Measurements from ENCODE around the gene LAX1.

LAX1 gene

DNA sequence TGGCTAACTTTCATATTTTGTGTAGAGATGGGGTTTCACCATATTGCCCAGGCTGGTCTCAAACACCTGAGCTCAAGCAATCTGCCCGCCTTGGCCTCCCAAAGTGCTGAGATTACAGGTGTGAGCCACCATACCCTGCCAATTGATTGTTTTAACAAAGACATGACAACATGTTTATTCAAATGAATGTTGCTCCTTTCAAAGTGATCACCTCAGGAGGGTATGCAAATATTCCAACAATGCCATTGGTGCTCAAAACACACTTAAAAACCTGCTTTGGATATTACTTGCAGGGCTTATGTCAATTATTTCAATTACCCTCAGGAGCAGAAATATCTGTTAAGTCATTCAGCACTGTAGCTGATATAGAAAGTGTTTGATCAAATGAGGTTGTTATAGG is 7.9 kb downstream of the LAX1 start:
- DNase-seq, result no peak
- Histone ChIP-seq H3K27ac (no peak overlapping the region), H3K9me3 (no peaks in the 10 kb centered on the region), H3K36me3 (no peaks in the 10 kb centered on the region), H3K4me3 (no peak overlapping the region), H3K4me1 (peaks cover 0 to 20% (median 11%) of the 10 kb centered on the region in 4 donors), H3K27me3 (no peaks in the 10 kb centered on the region)
- intact Hi-C loops (cut with DNase I; ENCODE audit: low total_unique reads), result no loop called here
- TF ChIP-seq, protein P1, sequence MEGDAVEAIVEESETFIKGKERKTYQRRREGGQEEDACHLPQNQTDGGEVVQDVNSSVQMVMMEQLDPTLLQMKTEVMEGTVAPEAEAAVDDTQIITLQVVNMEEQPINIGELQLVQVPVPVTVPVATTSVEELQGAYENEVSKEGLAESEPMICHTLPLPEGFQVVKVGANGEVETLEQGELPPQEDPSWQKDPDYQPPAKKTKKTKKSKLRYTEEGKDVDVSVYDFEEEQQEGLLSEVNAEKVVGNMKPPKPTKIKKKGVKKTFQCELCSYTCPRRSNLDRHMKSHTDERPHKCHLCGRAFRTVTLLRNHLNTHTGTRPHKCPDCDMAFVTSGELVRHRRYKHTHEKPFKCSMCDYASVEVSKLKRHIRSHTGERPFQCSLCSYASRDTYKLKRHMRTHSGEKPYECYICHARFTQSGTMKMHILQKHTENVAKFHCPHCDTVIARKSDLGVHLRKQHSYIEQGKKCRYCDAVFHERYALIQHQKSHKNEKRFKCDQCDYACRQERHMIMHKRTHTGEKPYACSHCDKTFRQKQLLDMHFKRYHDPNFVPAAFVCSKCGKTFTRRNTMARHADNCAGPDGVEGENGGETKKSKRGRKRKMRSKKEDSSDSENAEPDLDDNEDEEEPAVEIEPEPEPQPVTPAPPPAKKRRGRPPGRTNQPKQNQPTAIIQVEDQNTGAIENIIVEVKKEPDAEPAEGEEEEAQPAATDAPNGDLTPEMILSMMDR (IDR thresholded peaks at IDR 0.05), result no peak

DNA sequence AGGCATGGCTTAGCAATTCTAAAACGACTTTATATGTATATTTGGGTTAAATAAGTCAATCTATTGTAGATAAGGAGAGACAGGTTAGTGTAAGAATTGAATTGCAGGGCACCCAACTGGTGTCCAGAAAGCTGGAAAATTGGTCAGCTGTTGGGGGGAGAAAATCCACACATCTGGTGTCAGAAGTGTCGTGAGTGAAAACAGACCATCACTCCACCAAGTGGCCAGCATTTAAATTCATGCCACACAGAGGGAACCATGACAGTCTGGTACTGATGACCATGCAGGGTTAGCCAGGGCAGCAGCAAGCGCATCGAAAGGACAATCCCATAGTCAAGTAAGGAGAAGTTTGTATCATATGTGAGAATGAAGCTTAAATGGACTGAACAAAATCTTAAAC is 11.7 kb downstream of the LAX1 start:
- Histone ChIP-seq H3K36me3 (no peaks in the 10 kb centered on the region), H3K27ac (no peak overlapping the region), H3K4me1 (peaks cover 0 to 7% (median 1%) of the 10 kb centered on the region in 4 donors), H3K27me3 (no peaks in the 10 kb centered on the region), H3K9me3 (no peaks in the 10 kb centered on the region), H3K4me3 (no peak overlapping the region)
- TF ChIP-seq, protein P1 (IDR thresholded peaks at IDR 0.05), result peak in 1 of 2 experiments; percentile 12
- DNase-seq, result no peak
- intact Hi-C loops (cut with DNase I; ENCODE audit: low total_unique reads), result no loop called here

DNA sequence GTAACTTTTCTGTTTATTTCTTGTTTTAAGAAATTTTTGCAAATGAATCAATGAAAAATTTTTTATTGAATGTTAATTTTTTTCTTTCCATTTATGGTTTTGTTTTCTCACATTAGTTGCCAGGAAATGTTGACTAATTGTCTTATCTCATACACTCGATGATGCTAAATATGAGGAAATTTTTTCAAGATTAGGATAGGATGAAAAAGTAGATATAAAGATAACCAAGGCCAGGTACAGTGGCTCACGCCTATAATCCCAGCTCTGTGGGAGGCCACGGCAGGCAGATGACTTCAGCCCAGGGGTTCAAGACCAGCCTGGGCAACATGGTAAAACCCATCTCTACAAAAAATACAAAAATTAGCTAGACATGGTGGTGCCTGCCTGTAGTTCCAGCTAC is 12.6 kb downstream of the LAX1 start:
- intact Hi-C loops (cut with DNase I; ENCODE audit: low total_unique reads), result no loop called here
- H3K9me3 ChIP-seq, result no peaks in the 10 kb centered on the region
- H3K4me3 ChIP-seq, result no peak overlapping the region
- TF ChIP-seq, protein P1 (IDR thresholded peaks at IDR 0.05), result no peak
- H3K27me3 ChIP-seq, result no peaks in the 10 kb centered on the region
- DNase-seq, result no peak
- H3K36me3 ChIP-seq, result no peaks in the 10 kb centered on the region
- no peaks in the 10 kb centered on the region for H3K4me1 ChIP-seq
- no peak overlapping the region for H3K27ac ChIP-seq

DNA sequence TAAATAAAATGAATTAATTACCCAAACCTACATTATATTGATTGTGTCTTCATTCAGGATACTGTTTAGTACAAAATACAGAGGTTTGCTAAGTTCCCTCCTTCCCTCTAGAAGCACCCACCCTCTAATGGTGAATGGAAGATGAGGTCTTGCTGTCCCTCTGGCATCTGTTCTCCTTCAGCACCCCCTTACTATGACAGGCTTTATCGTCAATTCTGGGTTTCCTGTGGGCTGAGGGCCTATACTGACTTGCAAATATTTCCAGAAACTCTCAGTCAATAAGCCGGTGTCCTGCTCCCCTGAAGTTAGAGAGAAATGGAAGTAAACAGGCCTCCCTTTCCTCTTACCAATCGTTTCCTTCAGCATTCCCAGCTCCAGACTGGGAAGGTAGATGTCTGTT is 13.2 kb downstream of the LAX1 start:
- no peaks in the 10 kb centered on the region for H3K9me3 ChIP-seq
- no peak overlapping the region for H3K27ac ChIP-seq
- H3K36me3 ChIP-seq, result no peaks in the 10 kb centered on the region
- TF ChIP-seq, protein P1 (IDR thresholded peaks at IDR 0.05), result no peak
- intact Hi-C loops (cut with DNase I; ENCODE audit: low total_unique reads), result no loop called here
- no peaks in the 10 kb centered on the region for H3K4me1 ChIP-seq
- peak in 1 of 2 donors; percentile 1 for DNase-seq
- no peaks in the 10 kb centered on the region for H3K27me3 ChIP-seq
- H3K4me3 ChIP-seq, result no peak overlapping the region

DNA sequence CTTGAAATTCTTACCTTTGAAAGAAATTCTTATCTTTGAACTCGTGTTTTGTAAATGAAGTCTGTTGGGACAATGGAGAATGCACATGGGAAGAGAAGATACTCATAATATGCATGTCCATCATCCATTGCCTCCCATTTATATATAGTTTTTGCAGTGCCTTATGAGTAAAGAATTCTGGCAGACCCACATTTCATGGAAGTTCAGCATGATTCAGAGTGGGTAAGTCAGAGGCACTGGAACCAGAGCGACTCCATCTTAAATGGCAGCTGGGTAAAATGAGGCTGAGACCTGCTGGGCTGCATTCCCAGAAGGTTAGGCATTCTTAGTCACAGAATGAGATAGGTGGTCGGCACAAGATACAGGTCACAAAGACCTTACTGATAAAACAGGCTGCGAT is 13.8 kb downstream of the LAX1 start:
- DNase-seq, result no peak
- no peak overlapping the region for H3K4me3 ChIP-seq
- no peaks in the 10 kb centered on the region for H3K36me3 ChIP-seq
- H3K4me1 ChIP-seq, result no peaks in the 10 kb centered on the region
- H3K27ac ChIP-seq, result no peak overlapping the region
- H3K9me3 ChIP-seq, result no peaks in the 10 kb centered on the region
- TF ChIP-seq, protein P1 (IDR thresholded peaks at IDR 0.05), result no peak
- intact Hi-C loops (cut with DNase I; ENCODE audit: low total_unique reads), result no loop called here
- H3K27me3 ChIP-seq, result no peaks in the 10 kb centered on the region

DNA sequence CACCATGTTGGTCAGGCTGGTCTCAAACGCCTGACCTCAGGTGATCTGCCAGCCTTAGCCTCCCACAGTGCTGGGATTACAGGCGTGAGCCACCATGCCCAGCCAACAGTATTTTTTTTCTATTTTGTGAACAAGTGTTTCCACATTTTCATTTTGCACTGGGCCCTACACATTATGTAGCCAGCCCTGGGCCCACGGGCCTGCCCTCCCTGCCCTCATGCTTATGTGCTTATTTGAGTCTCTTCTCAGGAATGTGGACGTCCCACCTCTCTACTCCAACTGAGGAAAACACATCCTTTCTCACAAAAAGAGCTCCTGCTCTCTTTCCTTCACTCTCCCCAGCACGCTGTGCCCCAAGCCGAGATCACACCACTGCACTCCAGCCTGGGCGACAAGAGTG is 17.0 kb downstream of the LAX1 start:
- Histone ChIP-seq H3K36me3 (no peaks in the 10 kb centered on the region), H3K27me3 (no peaks in the 10 kb centered on the region), H3K27ac (no peak overlapping the region), H3K9me3 (no peaks in the 10 kb centered on the region), H3K4me1 (no peaks in the 10 kb centered on the region), H3K4me3 (no peak overlapping the region)
- TF ChIP-seq, protein P1 (IDR thresholded peaks at IDR 0.05), result no peak
- intact Hi-C loops (cut with DNase I; ENCODE audit: low total_unique reads), result no loop called here
- peak in 1 of 2 donors; percentile 16 for DNase-seq

Measured in tibial artery (tissue), 4 donors.